K562 (cell line): ENCODE measurements around the gene PSMB8. TPM values are rescaled to one million over a fixed set of nuclear protein-coding genes. Genes with fewer than 3 reads are reported as not detected.

Source experiments
- ATAC-seq: fragments of 200-7000 bp; cut with Tn5 transposase; 3 replicates; pipeline ENCODE4 v1.9.1; 2020; ENCODE audit warnings: moderate library complexity
- BruUV-seq: library from RNA; stranded (reverse); fragments of 400-500 nt; replicated peaks from 2 replicates; lab custom pipeline; 2021; lab: Mats Ljungman, UMichigan
- CTCF ChIA-PET: fragments of 300-600 bp; formaldehyde crosslinking; extraction: SDS; loops from one replicate; lab custom pipeline; 2021; ENCODE audit warnings: low intra/inter-chr PET ratio; lab: Yijun Ruan, JAX
- POLR2A ChIA-PET: fragments of 300-600, 350-650 bp; sonication (Branson Sonifier 250); formaldehyde crosslinking; extraction: SDS; loops from one replicate; lab custom pipeline; 2021; ENCODE audit warnings: antibody characterized with exemption, inconsistent platforms; lab: Yijun Ruan, JAX
- DNase-seq, 4 experiments: peaks; one replicate each; pipeline versions ENCODE4 v3.0.0 to v3.0.0-alpha.2; 2011 to 2018; ENCODE audit warnings: low spot score in 3 of 4, mixed read lengths in 3 of 4; ENCODE audit errors: extremely low read depth in 1 of 4
- FAIRE-seq: peaks from 2 replicates; lab custom pipeline; 2011; peaks lifted over from hg19 to GRCh38; lab: Jason Lieb, UNC
- H2AFZ ChIP-seq: 2 replicates; pipeline ENCODE4 v1.6.0; 2011; ENCODE audit warnings: low read depth, low read length, control low read depth, inconsistent platforms
- H3K27ac ChIP-seq: fragments of 200-600 bp; 3 replicates; pipeline ENCODE4 v1.8.0; 2011; ENCODE audit warnings: low read depth, mild to moderate bottlenecking, control low read depth, inconsistent platforms, low read length, moderate library complexity, mixed read lengths; ENCODE audit errors: extremely low read depth
- H3K27me3 ChIP-seq, 2 experiments: fragments of 300-600 bp in 1 of 2; 2 replicates in 1 of 2; 3 replicates in 1 of 2; pipeline versions ENCODE4 v1.6.0 to v1.8.0; 2011; ENCODE audit warnings: inconsistent platforms in 2 of 2, low read length in 2 of 2, mild to moderate bottlenecking in 1 of 2, mixed read lengths in 1 of 2, moderate library complexity in 1 of 2; ENCODE audit not compliant: control insufficient read depth in 2 of 2, insufficient read depth in 2 of 2
- H3K36me3 ChIP-seq: fragments of 300-600 bp; 3 replicates; pipeline ENCODE4 v1.8.0; 2011; ENCODE audit warnings: mild to moderate bottlenecking, low read length, inconsistent platforms; ENCODE audit not compliant: control insufficient read depth, insufficient read depth
- H3K4me1 ChIP-seq, 2 experiments: fragments of 200-600 bp in 1 of 2; replicated peaks in 1 of 2; 2 replicates in 1 of 2; 3 replicates in 1 of 2; pipeline versions ENCODE4 v1.5.1 to v1.8.0; 2011; ENCODE audit warnings: inconsistent platforms in 2 of 2, low read length in 2 of 2, mild to moderate bottlenecking in 1 of 2, mixed read lengths in 1 of 2, moderate library complexity in 1 of 2; ENCODE audit not compliant: control insufficient read depth in 2 of 2, insufficient read depth in 2 of 2
- H3K4me2 ChIP-seq: 2 replicates; pipeline ENCODE4 v1.6.1; 2011; ENCODE audit warnings: low read length, control low read depth, inconsistent platforms, mixed read lengths; ENCODE audit not compliant: insufficient read depth
- H3K4me3 ChIP-seq: fragments of 200-600 bp; sonication (generic), shearing (Covaris generic); 2 replicates; pipeline ENCODE4 v1.5.1; 2016; ENCODE audit warnings: control low read depth, inconsistent platforms
- H3K79me2 ChIP-seq: fragments of 200-600 bp; 3 replicates; pipeline ENCODE4 v1.8.0; 2011; ENCODE audit warnings: low read length, inconsistent platforms; ENCODE audit not compliant: control insufficient read depth, insufficient read depth
- H3K9ac ChIP-seq, 2 experiments: 2 replicates each; pipeline versions ENCODE4 v1.6.0 to v1.6.1; 2011; ENCODE audit warnings: low read depth in 2 of 2, low read length in 2 of 2, control low read depth in 1 of 2, inconsistent platforms in 1 of 2, mild to moderate bottlenecking in 1 of 2, mixed read lengths in 1 of 2; ENCODE audit not compliant: insufficient read depth in 1 of 2
- H3K9me1 ChIP-seq: one replicate; pipeline ENCODE4 v1.6.0; 2011; ENCODE audit warnings: inconsistent platforms, mild to moderate bottlenecking, low read length, moderate library complexity; ENCODE audit not compliant: control insufficient read depth, insufficient read depth
- H3K9me3 ChIP-seq: replicated peaks from 2 replicates; pipeline ENCODE4 v1.5.1; 2011; ENCODE audit warnings: low read depth, low read length, inconsistent platforms; ENCODE audit not compliant: control insufficient read depth, insufficient read depth
- H4K20me1 ChIP-seq: replicated peaks from 2 replicates; pipeline ENCODE4 v1.6.1; 2011; ENCODE audit warnings: low read length, inconsistent platforms, mixed read lengths; ENCODE audit not compliant: control insufficient read depth, insufficient read depth
- ARID4B ChIP-seq: sonication (generic); formaldehyde crosslinking; IDR thresholded peaks from 2 replicates; pipeline ENCODE4 v1.8.0; 2022; ENCODE audit warnings: mild to moderate bottlenecking, missing genetic modification reagents
- CBFA2T2 ChIP-seq: fragments of 450-650 bp; conservative IDR thresholded peaks from 2 replicates; pipeline ENCODE4 v1.6.1; 2017; ENCODE audit warnings: mild to moderate bottlenecking
- CCAR2 ChIP-seq: fragments of 200-400 bp; formaldehyde crosslinking; IDR thresholded peaks from 2 replicates; pipeline ENCODE4 v1.6.1; 2017; ENCODE audit warnings: mild to moderate bottlenecking, low read depth, low read length
- HNRNPL ChIP-seq: fragments of 200-400 bp; formaldehyde crosslinking; IDR thresholded peaks from 2 replicates; pipeline ENCODE4 v1.6.1; 2017; ENCODE audit warnings: low read depth, mild to moderate bottlenecking, low read length
- ILK ChIP-seq: fragments of 450-650 bp; IDR thresholded peaks from 2 replicates; pipeline ENCODE4 v1.6.1; 2016; ENCODE audit warnings: missing genetic modification characterization, low read depth, mild to moderate bottlenecking, missing compliant biosample characterization, moderate library complexity, borderline replicate concordance
- MAX ChIP-seq: sonication (generic); formaldehyde crosslinking; IDR thresholded peaks from 2 replicates; pipeline ENCODE4 v1.9.0; 2022; ENCODE audit warnings: mild to moderate bottlenecking, missing genetic modification reagents
- PHTF2 ChIP-seq: fragments of 250-450 bp; sonication (Bioruptor Pico); IDR thresholded peaks from 2 replicates; pipeline ENCODE4 v1.5.0; 2021; ENCODE audit warnings: mild to moderate bottlenecking
- SRSF7 ChIP-seq: fragments of 200-400 bp; formaldehyde crosslinking; optimal IDR thresholded peaks from 2 replicates; pipeline ENCODE3; 2017; ENCODE audit warnings: mild to moderate bottlenecking, low read depth, low read length
- TAF1 ChIP-seq: IDR thresholded peaks from 2 replicates; pipeline ENCODE4 v1.6.1; 2011; ENCODE audit warnings: mild to moderate bottlenecking, low read length, moderate library complexity; ENCODE audit not compliant: insufficient read depth, control insufficient read depth, severe bottlenecking; ENCODE audit errors: extremely low read depth
- TBP ChIP-seq: optimal IDR thresholded peaks from 2 replicates; pipeline ENCODE3; 2011; ENCODE audit warnings: low read depth, low read length, improper control_type of control experiment
- TCFL5 ChIP-seq: fragments of 250-450 bp; sonication (Bioruptor Pico); conservative IDR thresholded peaks from 2 replicates; pipeline ENCODE4 v1.6.1; 2021; ENCODE audit warnings: mild to moderate bottlenecking, moderate library complexity, matching md5 sums
- TEAD1 ChIP-seq, 2 experiments: fragments of 450-650 bp in 1 of 2; sonication (generic) in 1 of 2; formaldehyde crosslinking; IDR thresholded peaks; 2 replicates each; pipeline versions ENCODE4 v1.4.0 to v1.8.0; 2020 to 2022; ENCODE audit warnings: mild to moderate bottlenecking in 2 of 2, missing genetic modification reagents in 1 of 2
- ZBTB1 ChIP-seq: sonication (generic); formaldehyde crosslinking; IDR thresholded peaks from 2 replicates; pipeline ENCODE4 v1.8.1; 2023; ENCODE audit warnings: missing genetic modification reagents, low read depth, mild to moderate bottlenecking, borderline replicate concordance
- ZNF316 ChIP-seq: fragments of 450-650 bp; IDR thresholded peaks from 2 replicates; pipeline ENCODE4 v1.6.1; 2016
- ZNF444 ChIP-seq: fragments of 250-450 bp; sonication (Bioruptor Pico); IDR thresholded peaks from 2 replicates; pipeline ENCODE4 v1.4.0; 2020; ENCODE audit warnings: mild to moderate bottlenecking, moderate library complexity
- WGBS: fragments of 100-300 bp; shearing (Covaris generic); methylation state at CpG from one replicate; pipeline ENCODE4 v1.1.6; 2016; ENCODE audit warnings: low coverage, mixed read lengths; ENCODE audit not compliant: insufficient coverage; ENCODE audit errors: missing lambda C conversion rate; 5-methylcytosine and 5-hydroxymethylcytosine counted together
- in situ Hi-C: fragments of 300-500 bp; cut with MboI; formaldehyde crosslinking; loops from 4 replicates; pipeline ENCODE4 v1.15.0; 2018; ENCODE audit warnings: inconsistent platforms, mixed read lengths
- intact Hi-C: fragments of 100-400 bp; cut with micrococcal nuclease; formaldehyde crosslinking; loops from 2 replicates; pipeline ENCODE4 v1.14.2; 2022
- polyA plus RNA-seq, 8 experiments: library from polyadenylated mRNA; depleted of rRNA in 4 of 8; stranded (reverse) in 5 of 8; unstranded in 3 of 8; fragments of >200 nt; fragmentation: Nextera tagmentation in 2 of 8; fragmentation: Illumina TruSeq in 1 of 8; extraction: Ambion mirVana in 2 of 8; extraction: Trizol in 1 of 8; gene quantifications; 2 replicates each; pipeline versions ENCODE4 v1.2.1 to v1.2.3, GENCODE V29; 2011 to 2014; ENCODE audit warnings: inconsistent platforms in 1 of 8, missing spikeins in 1 of 8
- total RNA-seq, 7 experiments: library from RNA; depleted of rRNA in 6 of 7; stranded (reverse); fragments of >200 nt in 6 of 7; fragmentation: Illumina TruSeq in 2 of 7; extraction: Trizol in 2 of 7; gene quantifications; 2 replicates each; pipeline versions ENCODE4 v1.2.1 to v1.2.3, GENCODE V29; 2011 to 2021; ENCODE audit warnings: low replicate concordance in 1 of 7

The PSMB8 gene
- total and polyA plus RNA-seq, 9 of the 15 experiments (the other 6 are each of a cell fraction or from before 2014, with no cell fraction given) = 0.71 to 4.0 (median 2.4) TPM

GRCh38 chr6:32830017-32830416 lies 13.8 kb downstream of the PSMB8 start:
- no peaks in the 10 kb centered on the region for H3K4me1 ChIP-seq
- no peaks in the 10 kb centered on the region for H3K9me3 ChIP-seq
- no peak overlapping the region for H3K4me3 ChIP-seq
- no peak overlapping the region for H3K4me2 ChIP-seq
- H3K27ac ChIP-seq = no peak overlapping the region
- H3K9ac ChIP-seq = peak overlapping the region in 1 of 2 experiments; percentile 16; a peak in 1 of 4 replicates
- no peaks in the 10 kb centered on the region for H3K27me3 ChIP-seq
- no TSS peak for BruUV-seq
- ChIA-PET CTCF (no interaction called here), POLR2A (interaction anchor here (0.7 kb wide), 1 partner anchor 148 kb away, joined by 3 read pairs; no protein-coding TSS in a partner anchor)
- in situ Hi-C loops = no loop called here
- intact Hi-C loops = no loop called here
- H3K9me1 ChIP-seq = no peaks in the 10 kb centered on the region
- no peak overlapping the region for H2AFZ ChIP-seq
- 81% methylated on average over 3 of the region's 5 CpGs for WGBS
- FAIRE-seq (no peak), DNase-seq (no peak), ATAC-seq (no peak)
- peaks cover 59% of the 10 kb centered on the region for H3K36me3 ChIP-seq
- TF ChIP-seq ZBTB1 (CRISPR knock-in tag) (no peak), ZNF444 (CRISPR knock-in tag) (no peak), TCFL5 (CRISPR knock-in tag) (no peak), TBP (no peak), CBFA2T2 (no peak), ILK (tag) (no peak), SRSF7 (no peak), TAF1 (no peak), CCAR2 (no peak), PHTF2 (CRISPR knock-in tag) (no peak), TEAD1 (CRISPR knock-in tag; IDR thresholded peaks at IDR 0.05) (no peak), ARID4B (no peak), MAX (no peak), HNRNPL (no peak), ZNF316 (no peak)
- H4K20me1 ChIP-seq = no peaks in the 10 kb centered on the region
- H3K79me2 ChIP-seq = no peaks in the 10 kb centered on the region
